ENCODE measurements around the gene ZRANB2.

Gene ZRANB2

DNA sequence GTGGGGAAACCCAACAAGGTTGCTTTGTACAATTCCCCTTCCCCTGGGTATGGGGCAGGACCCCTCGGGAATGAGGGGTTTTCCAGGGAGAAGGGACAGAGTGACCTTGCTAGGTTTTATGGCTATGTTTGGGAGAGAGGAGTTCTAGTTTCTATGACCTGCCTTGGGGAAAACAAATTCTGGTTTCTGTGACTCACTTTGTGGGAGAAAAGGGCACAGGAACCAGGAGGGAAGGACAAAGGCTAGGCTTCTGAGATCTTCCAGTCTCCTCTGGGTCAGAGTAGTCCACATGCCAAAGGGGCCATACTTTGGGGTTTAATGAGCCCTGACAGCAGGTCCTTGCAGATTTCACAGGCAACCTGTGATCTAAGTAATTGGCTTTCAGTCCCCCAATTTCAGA, 27.7 kb downstream of the ZRANB2 start:
- TF ChIP-seq, protein P1, sequence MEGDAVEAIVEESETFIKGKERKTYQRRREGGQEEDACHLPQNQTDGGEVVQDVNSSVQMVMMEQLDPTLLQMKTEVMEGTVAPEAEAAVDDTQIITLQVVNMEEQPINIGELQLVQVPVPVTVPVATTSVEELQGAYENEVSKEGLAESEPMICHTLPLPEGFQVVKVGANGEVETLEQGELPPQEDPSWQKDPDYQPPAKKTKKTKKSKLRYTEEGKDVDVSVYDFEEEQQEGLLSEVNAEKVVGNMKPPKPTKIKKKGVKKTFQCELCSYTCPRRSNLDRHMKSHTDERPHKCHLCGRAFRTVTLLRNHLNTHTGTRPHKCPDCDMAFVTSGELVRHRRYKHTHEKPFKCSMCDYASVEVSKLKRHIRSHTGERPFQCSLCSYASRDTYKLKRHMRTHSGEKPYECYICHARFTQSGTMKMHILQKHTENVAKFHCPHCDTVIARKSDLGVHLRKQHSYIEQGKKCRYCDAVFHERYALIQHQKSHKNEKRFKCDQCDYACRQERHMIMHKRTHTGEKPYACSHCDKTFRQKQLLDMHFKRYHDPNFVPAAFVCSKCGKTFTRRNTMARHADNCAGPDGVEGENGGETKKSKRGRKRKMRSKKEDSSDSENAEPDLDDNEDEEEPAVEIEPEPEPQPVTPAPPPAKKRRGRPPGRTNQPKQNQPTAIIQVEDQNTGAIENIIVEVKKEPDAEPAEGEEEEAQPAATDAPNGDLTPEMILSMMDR (IDR thresholded peaks at IDR 0.05; ENCODE audit: low read depth, low read length), result no peak
- DNase-seq (ENCODE audit: low read depth, low spot score), result no peak
- in situ Hi-C loops (cut with HindIII; ENCODE audit: low sequenced_read_pairs), result no loop called here
- no peak overlapping the region for H3K4me3 ChIP-seq (ENCODE audit: low read depth, low read length)

DNA sequence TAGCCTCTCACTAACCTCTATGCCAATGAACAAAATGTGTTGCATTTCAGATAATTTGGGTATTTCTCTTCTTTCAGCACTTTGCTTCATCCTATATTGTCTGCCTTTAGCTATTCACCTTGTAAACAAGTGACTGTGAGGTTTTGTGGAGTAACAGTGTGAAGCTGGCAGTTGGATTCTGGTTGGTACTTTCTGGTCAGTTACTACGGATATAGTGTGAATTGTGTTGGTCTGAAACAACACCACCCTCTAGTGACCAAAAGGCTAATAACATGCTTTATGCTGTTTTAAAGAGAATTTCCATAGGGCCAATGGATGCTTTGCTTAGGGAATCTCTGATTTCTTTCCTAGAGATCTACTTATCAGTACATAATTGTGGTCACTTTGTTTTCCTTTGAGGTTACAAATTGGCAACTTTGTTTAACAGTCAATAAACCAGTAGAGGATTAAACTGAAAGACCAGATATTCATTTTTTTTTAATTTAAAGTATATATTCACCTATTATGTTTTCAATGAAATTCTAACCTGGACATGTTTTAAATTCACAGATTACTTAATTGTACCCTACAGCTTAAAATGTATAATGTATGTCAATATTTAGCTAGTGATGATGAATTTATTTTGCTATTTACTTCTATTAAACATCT, 30.8 kb downstream of the ZRANB2 start:
- H3K4me3 ChIP-seq (ENCODE audit: low read depth, low read length), result no peak overlapping the region
- peak; percentile 74 for DNase-seq (ENCODE audit: low read depth, low spot score)
- in situ Hi-C loops (cut with HindIII; ENCODE audit: low sequenced_read_pairs), result no loop called here
- TF ChIP-seq, protein P1 (IDR thresholded peaks at IDR 0.05; ENCODE audit: low read depth, low read length), result peak; percentile 66

DNA sequence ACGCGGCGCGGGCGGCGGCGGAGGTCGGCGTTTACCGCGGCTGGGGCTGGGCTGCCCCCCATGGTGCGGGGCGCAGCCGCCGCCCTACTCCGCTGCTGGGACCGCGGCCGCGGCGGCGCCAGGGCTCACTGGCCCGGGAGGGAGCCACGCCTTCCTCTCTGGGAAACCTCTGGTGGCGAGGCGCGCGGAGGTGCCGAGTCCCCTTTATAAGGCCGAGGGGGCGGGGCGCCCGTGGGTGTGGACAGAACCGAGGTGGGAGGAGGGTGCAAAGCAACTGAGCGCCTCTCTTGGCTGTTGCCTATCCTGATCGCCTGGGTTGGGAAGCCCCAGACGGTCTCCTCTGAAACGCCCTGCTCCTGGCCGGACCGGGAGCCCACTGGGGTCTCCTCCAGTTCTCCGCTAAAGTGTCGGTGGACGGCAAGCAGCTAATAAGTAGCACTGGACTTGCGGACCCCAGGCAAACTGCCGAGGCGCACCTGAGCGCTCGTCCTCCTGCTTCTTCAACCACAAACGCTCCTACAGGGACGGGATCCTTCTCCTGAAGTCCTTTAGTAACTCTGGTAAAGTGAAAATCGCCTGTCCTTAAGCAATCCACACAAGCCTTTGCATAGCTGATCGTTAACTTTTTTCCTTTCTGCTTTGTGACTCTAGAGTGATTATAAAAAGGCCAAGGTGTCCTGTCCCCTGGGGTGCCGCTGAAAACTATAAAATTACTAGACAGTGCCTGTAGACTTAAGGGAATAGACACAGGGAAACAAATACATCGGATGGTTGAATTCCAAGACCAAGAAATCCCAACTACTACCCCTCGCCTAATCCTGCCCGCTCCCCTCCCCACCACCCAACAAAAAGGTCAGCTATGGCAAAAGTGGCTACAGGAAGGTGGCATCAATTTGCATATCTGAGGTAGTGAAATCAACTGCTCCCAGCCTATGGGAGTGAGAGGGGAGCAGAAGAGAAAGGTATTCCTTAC, 32.9 kb downstream of the ZRANB2 start, which contains the start of gene PTGER3:
Gene PTGER3, minus strand, starts transcription at position 182 of the 973 bp plus-strand sequence. CDS start 239 bp downstream, outside the sequence.
- H3K4me3 ChIP-seq (ENCODE audit: low read depth, low read length), result peak within 1 kb of the TSS; percentile 32
- no peak for DNase-seq (ENCODE audit: low read depth, low spot score)
- TF ChIP-seq, protein P1 (IDR thresholded peaks at IDR 0.05; ENCODE audit: low read depth, low read length), result no peak
- in situ Hi-C loops (cut with HindIII; ENCODE audit: low sequenced_read_pairs), result no loop called here

DNA sequence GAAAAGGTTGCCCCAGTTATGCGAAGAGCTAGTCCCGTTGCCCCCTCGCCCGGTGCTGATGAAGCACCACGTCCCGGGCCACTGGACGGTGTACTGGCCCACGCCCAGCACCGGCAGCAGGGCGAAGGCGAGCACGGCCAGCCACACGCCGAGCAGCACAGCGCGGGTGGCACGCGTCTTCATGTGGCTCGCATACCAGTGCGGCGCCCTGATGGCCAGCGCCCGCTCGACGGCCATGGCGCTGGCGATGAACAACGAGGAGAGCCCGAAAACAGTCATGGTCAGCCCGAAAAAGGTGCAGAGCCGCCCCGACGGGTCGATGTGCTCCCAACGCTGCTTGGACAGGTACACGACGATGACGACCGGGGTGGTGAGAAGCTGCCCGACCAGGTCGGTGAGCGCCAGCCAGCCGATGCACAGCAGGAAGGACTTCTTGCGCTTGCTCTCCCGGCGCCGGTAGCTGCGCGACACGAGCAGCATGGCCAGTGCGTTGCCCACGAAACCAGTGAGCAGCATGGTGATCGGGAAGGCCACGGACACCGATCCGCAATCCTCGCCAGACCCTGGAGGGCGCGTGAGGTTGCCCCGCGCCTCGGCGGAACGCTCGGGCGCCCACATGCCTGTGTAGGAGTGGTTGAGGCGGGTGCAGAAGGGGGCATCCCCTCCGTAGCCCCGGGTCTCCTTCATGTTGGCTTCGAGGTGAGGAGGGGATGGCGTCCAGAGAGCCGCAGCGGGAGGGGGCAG, 33.8 kb downstream of the ZRANB2 start:
- in situ Hi-C loops (cut with HindIII; ENCODE audit: low sequenced_read_pairs), result no loop called here
- H3K4me3 ChIP-seq (ENCODE audit: low read depth, low read length), result peak overlapping the region; percentile 32
- TF ChIP-seq, protein P1 (IDR thresholded peaks at IDR 0.05; ENCODE audit: low read depth, low read length), result no peak
- no peak for DNase-seq (ENCODE audit: low read depth, low spot score)

DNA sequence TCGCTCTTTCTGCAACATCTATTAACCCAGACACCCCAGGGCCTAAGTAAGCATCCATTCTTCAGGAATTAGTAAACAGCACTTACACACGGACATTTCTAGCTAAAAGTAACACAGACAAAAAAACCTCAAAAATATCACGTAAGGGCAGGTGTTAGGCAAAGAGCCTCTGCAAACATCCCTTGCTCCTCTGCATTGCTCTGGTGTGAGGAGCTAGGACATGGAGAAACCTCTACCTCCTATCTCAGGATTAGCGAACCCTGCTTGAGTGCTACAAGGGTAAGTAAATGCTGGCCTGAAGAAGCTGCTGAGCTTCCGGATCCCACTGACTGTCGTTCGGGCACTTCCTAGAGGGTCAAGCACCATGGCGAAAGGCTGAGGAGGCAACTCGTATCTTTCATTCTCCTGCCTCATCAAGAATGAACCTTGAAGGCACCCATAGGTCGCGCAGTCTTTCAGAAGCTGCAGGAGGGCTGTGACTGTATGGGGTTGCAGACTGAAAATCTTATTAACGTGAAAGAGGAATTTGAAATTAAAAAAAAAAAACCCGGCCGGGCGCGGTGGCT, 35.3 kb downstream of the ZRANB2 start:
- TF ChIP-seq, protein P1 (IDR thresholded peaks at IDR 0.05; ENCODE audit: low read depth, low read length), result no peak
- DNase-seq (ENCODE audit: low read depth, low spot score), result no peak
- no peak overlapping the region for H3K4me3 ChIP-seq (ENCODE audit: low read depth, low read length)
- in situ Hi-C loops (cut with HindIII; ENCODE audit: low sequenced_read_pairs), result no loop called here

DNA sequence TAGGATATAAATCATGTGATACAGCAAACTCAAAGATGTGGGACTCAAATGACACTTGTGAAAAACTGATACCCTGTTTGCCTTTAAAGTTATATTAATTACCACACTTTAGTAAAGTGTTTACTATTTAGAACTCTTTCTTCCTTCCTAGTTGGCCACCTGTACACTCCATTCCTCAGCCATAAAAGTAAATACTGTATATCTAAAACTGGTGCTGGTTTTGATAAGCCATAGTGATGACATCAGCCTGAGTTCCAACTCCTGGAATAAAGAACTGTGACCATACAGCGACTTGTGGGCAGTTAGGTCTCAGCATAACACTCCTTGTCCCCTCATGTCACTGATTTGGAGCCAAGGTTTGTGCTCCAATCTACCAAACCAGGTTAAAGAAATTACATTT, 36.0 kb downstream of the ZRANB2 start:
- TF ChIP-seq, protein P1 (IDR thresholded peaks at IDR 0.05; ENCODE audit: low read depth, low read length), result no peak
- in situ Hi-C loops (cut with HindIII; ENCODE audit: low sequenced_read_pairs), result no loop called here
- DNase-seq (ENCODE audit: low read depth, low spot score), result no peak
- H3K4me3 ChIP-seq (ENCODE audit: low read depth, low read length), result no peak overlapping the region
